Activated T-helper 2 cell treated with anti-CD3 and anti-CD28 coated beads, Interferon-gamma antibody, Interleukin-2, Interleukin-4, amounts not matched to agents 10 μg/mL and 5 μg/mL and 100 μg/mL, durations not matched to agents 14 hours and 24 hours and 36 hours (primary cell): ENCODE measurements around the gene KRTAP2-2. TPM values are rescaled to one million over a fixed set of nuclear protein-coding genes. Genes with fewer than 3 reads are reported as not detected.
"Not testable (repeated sequence)": the region's sequence is repeated elsewhere in the genome, so short reads cannot be mapped to it uniquely, and the experiment has no call there.

Source experiments
- DNase-seq: peaks from one replicate; pipeline ENCODE4 v3.0.0; 2021; ENCODE audit warnings: low spot score
- H3K27ac Mint-ChIP-seq: one replicate; pipeline ENCODE4 v1.8.0; 2021; ENCODE audit warnings: mixed read lengths
- H3K27me3 Mint-ChIP-seq: one replicate; pipeline ENCODE4 v1.8.0; 2021; ENCODE audit warnings: low read depth, mixed read lengths
- H3K36me3 Mint-ChIP-seq: one replicate; pipeline ENCODE4 v1.8.0; 2021; ENCODE audit warnings: low read depth, mixed read lengths
- H3K4me1 Mint-ChIP-seq: one replicate; pipeline ENCODE4 v1.8.0; 2021; ENCODE audit warnings: low read depth, mixed read lengths
- H3K4me3 Mint-ChIP-seq: one replicate; pipeline ENCODE4 v1.8.0; 2021; ENCODE audit warnings: low read depth, mild to moderate bottlenecking, moderate library complexity, mixed read lengths
- H3K9me3 Mint-ChIP-seq: one replicate; pipeline ENCODE4 v1.8.0; 2021; ENCODE audit warnings: mixed read lengths
- intact Hi-C: fragments of 100-400 bp; cut with micrococcal nuclease; formaldehyde crosslinking; loops from one replicate; pipeline ENCODE4 v1.15.1; 2023
- total RNA-seq: library from RNA; stranded (reverse); gene quantifications from 2 replicates; pipeline ENCODE4 v1.2.3, GENCODE V29; 2022

KRTAP2-2 gene, protein sequence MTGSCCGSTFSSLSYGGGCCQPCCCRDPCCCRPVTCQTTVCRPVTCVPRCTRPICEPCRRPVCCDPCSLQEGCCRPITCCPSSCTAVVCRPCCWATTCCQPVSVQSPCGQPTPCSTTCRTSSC
- not detected in 2 replicates for total RNA-seq

DNA sequence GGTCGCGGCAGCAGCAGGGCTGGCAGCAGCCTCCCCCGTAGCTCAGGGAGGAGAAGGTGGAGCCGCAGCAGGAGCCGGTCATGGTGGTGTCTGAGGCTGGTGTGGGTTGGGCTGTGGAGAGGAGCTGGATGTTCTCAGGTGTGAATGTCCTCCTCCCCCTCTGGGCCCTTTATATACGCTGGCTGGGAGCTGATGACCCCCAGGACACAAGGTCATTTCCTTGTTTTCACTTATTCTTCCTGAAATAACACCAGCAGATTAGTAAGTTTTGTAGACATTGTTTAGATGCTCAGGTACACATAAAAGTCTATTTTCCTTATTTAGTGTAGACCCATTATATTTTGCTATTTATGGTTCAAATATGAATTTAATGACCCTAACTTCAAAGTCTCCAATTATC is at the start of gene KRTAP2-2:
Gene KRTAP2-2, minus strand, starts transcription at position 101 of the 400 bp plus-strand sequence. Its CDS starts 19 bp downstream, at position 82.
- H3K9me3 Mint-ChIP-seq, DNase-seq, H3K27ac Mint-ChIP-seq, H3K36me3 Mint-ChIP-seq, H3K4me1 Mint-ChIP-seq, H3K4me3 Mint-ChIP-seq, intact Hi-C loops: not testable (repeated sequence)
- H3K27me3 Mint-ChIP-seq, result peaks cover 22% of the 10 kb centered on the region

DNA sequence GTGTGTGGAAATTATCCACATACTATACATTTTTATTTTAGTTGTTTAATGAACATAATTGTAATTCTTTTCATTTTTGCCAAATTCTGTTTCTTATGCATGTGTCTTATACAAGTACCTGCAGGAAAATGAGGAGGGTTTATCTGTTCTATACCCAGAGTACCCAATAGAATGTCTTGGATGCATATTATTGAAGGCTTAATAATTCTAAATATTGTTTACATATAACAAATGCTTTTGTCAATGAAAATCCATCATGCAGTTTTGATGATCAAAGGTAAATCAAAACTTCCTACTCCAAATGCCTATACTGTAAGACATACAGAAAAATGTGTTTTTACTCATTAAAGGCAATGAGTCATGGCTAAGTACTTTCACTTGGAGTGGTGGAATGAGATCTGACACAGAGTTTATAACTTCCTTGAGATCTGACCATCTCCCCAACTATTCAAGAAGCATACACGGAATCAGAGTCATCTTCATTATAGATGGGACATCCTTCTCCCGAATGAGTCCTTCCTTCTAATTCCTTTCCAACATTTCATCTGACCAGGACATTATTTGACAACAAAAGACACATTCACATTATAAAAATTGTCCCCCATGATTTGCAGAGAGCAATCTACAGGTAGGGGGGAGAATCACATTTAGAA is 49.5 kb upstream of the KRTAP2-2 start:
- H3K4me3 Mint-ChIP-seq, DNase-seq, H3K9me3 Mint-ChIP-seq, H3K4me1 Mint-ChIP-seq, H3K36me3 Mint-ChIP-seq, H3K27ac Mint-ChIP-seq, intact Hi-C loops: not testable (repeated sequence)
- H3K27me3 Mint-ChIP-seq, result peaks cover 13% of the 10 kb centered on the region

DNA sequence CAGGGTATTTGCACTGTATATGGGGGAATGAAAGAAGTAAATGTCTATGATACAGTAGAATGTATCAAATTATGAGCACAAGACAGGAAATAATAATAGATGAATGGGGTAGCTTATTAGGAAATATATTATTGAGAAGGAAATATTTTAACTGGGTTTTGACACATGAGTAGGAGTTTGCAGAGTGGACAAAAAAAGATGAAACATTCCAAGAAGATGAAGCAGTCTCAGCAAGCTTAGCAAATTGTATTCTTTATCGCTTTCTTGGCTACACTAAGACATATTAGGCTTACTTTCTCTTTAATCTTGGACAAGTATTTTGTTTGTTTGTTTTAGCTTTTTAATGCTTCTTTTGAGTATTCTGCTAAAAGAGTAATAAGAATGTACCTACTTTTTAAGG is 48.9 kb upstream of the KRTAP2-2 start:
- intact Hi-C loops, result no loop called here
- H3K27ac Mint-ChIP-seq, result no peak overlapping the region
- peaks cover 12% of the 10 kb centered on the region for H3K27me3 Mint-ChIP-seq
- no peak overlapping the region for H3K4me3 Mint-ChIP-seq
- no peaks in the 10 kb centered on the region for H3K36me3 Mint-ChIP-seq
- no peaks in the 10 kb centered on the region for H3K4me1 Mint-ChIP-seq
- H3K9me3 Mint-ChIP-seq, result no peaks in the 10 kb centered on the region
- no peak for DNase-seq

DNA sequence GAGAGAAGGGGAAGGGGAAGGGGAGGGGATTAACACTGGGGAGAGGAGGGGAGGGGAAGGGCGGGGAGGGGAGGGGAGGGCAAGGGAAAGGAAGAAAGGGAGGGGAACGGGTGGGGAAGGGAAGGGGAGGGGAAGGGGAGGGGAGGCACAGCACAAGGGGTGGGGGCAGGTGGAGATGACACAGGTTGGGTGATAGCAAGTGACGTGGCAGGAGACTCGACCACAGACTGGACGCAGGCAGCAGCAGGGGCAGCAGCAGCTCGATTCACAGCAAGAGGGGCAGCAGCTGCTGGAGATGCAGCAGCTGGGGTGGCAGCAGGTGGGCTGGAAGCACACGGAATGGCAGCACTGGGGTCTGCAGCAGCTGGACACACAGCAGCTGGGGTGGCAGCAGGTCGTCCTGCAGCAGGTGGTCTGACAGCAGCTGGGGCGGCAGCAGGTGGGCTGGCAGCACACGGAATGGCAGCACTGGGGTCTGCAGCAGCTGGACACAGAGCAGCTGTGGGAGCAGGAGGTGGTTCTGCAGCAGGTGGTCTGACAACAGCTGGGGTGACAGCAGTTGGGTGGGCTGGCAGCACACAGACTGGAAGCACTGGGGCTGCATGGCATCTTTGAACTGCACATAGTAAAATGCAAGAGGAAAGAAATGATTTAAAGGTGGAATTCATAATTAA is 46.7 kb upstream of the KRTAP2-2 start, which contains the start of gene KRTAP4-16:
Gene KRTAP4-16, minus strand, starts transcription at position 624 of the 674 bp plus-strand sequence. Its CDS starts 0 bp downstream, at position 624.
- peaks cover 10% of the 10 kb centered on the region for H3K27me3 Mint-ChIP-seq
- no peaks in the 10 kb centered on the region for H3K4me1 Mint-ChIP-seq
- H3K9me3 Mint-ChIP-seq, result no peaks in the 10 kb centered on the region
- no peak for DNase-seq
- no peaks in the 10 kb centered on the region for H3K36me3 Mint-ChIP-seq
- intact Hi-C loops, result no loop called here
- no peak within 1 kb of the TSS for H3K27ac Mint-ChIP-seq
- no peak within 1 kb of the TSS for H3K4me3 Mint-ChIP-seq

DNA sequence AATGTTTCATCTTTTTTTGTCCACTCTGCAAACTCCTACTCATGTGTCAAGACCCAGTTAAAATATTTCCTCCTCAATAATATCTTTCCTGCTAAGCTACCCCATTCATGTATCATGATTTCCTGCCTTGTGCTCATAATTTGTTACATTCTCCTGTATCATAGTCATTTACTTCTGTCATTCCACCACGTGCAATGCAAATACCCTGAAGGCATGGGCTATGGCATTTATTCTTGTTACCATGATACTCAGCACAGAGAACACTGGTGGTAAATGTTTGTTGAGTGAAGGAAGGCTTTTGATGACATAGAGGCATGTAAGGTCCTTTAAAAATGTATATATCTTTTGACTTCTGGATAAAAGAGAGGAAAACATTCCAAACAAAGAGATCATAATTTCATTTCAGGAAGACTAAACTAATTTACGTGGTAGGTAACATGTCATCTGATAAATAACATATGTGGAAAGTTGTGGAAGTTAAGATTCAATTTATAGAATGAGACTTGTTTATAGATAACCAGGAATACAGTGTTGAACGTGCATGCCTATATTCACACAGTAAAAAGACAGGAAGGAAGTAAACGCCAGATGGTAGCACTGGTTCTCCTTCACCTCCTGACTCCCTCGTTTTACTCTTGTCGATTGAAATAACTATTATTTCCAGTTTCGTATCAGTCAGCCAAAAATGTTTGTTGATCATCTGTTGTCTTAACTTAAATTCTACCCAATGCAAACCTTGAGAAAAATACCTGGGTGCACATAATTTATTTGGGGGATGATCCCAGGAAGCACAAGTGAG is 44.9 kb upstream of the KRTAP2-2 start:
- H3K36me3 Mint-ChIP-seq, H3K27me3 Mint-ChIP-seq, H3K27ac Mint-ChIP-seq, H3K4me1 Mint-ChIP-seq, H3K4me3 Mint-ChIP-seq, DNase-seq, H3K9me3 Mint-ChIP-seq, intact Hi-C loops: not testable (repeated sequence)

DNA sequence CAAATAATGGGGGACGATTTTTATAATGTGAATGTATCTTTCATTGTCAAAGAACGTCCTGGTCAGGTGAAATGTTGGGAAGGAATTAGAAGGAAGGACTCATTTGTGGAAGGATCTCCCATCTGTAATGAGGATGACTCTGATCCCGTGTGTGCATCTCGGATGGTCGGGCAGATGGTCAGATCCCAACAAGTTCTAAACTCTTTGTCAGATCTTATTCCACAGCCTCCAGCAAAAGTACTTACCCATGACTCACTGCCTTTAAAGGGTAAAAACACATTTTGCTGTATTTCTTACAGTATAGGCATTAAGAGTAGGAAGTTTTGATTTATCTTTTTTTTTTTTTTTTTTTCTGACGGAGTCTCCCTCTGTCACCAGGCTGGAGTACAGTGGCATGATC is 43.5 kb upstream of the KRTAP2-2 start:
- Mint-ChIP-seq H3K9me3 (no peaks in the 10 kb centered on the region), H3K27ac (no peak overlapping the region), H3K4me3 (no peak overlapping the region), H3K36me3 (no peaks in the 10 kb centered on the region), H3K27me3 (peaks cover 6% of the 10 kb centered on the region), H3K4me1 (no peaks in the 10 kb centered on the region)
- DNase-seq, result no peak
- intact Hi-C loops, result no loop called here

DNA sequence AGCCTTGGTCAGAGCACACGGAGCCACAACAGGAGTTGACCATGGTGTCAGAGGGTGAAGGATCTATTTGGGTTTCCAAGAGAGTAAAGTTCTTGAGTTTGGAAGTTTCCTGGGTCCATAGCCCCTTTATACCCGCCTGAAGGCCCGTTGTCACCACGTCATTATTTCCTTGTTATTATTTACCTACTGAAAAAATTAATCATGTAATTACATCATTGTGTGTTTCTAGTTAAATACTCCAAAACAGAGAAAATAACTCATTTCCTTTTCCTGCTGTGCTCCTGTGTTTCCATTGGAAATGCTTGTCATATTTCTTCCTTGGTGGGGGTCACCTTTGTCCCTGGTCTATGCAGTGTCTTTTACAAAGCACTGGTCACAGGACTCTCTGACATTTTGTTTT is 43.0 kb upstream of the KRTAP2-2 start, which contains the start of gene KRTAP4-8:
Gene KRTAP4-8, minus strand, starts transcription at position 101 of the 400 bp plus-strand sequence. Its CDS starts 58 bp downstream, at position 43.
- H3K27me3 Mint-ChIP-seq, result peaks cover 6% of the 10 kb centered on the region
- peaks cover 2% of the 10 kb centered on the region for H3K9me3 Mint-ChIP-seq
- H3K4me3 Mint-ChIP-seq, result no peak within 1 kb of the TSS
- H3K4me1 Mint-ChIP-seq, result no peaks in the 10 kb centered on the region
- DNase-seq, result no peak
- H3K36me3 Mint-ChIP-seq, result no peaks in the 10 kb centered on the region
- intact Hi-C loops, result no loop called here
- no peak within 1 kb of the TSS for H3K27ac Mint-ChIP-seq

DNA sequence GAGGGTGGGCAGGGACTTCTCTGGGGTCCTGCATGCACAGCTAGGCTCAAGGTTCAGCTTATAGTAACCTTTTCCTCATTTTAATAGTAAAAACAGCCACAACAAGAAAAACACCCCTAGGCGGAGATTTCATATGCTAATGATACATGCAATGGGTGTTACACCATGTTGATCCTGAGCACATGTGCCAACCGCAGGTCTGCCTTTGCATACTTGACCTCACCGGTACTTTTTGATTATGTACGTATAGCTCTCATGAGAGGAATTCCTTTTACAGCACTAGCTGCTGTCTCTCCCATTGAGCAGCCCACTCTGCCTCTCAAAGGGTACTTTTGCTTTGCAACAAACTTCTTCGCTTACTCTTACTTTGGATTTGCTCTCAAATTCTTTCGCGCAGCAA is 41.0 kb upstream of the KRTAP2-2 start:
- Mint-ChIP-seq H3K9me3 (peaks cover 4% of the 10 kb centered on the region), H3K4me3 (no peak overlapping the region)

DNA sequence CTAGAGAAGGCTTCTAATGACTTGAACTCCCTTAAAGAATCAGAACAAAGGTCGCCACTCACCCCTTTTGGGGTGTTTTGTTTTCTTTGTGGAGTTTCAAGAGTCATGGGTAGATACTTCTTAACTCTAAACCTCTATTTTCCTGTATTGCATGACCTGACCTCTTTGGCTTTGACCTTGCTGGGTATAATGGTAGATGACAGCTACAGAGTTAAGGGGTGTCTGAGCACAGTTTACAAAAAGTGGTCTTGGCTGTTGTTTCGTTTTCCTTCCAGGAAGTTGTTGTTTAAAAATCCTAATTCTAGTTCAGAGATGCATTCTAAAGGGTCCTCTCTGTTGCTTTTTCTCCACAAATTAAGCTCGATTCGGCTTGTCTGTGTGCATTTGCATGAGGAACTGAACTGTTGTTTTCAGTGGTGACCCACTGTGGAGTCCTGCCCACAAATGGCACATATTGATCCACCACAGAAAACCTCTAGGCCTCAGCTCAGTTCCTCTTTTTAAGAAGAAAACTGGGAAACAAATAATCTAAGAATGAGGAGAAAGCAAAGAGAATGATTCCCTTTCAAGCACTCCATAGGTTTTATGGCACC is 33.8 kb upstream of the KRTAP2-2 start:
- H3K9me3 Mint-ChIP-seq, H3K27ac Mint-ChIP-seq: not testable (repeated sequence)

More for the DNA sequence above, 41.0 kb upstream of the KRTAP2-2 start:
- Mint-ChIP-seq H3K4me1 (no peaks in the 10 kb centered on the region), H3K36me3 (no peaks in the 10 kb centered on the region), H3K27me3 (peaks cover 6% of the 10 kb centered on the region), H3K27ac (no peak overlapping the region)
- intact Hi-C loops, result no loop called here
- no peak for DNase-seq

DNA sequence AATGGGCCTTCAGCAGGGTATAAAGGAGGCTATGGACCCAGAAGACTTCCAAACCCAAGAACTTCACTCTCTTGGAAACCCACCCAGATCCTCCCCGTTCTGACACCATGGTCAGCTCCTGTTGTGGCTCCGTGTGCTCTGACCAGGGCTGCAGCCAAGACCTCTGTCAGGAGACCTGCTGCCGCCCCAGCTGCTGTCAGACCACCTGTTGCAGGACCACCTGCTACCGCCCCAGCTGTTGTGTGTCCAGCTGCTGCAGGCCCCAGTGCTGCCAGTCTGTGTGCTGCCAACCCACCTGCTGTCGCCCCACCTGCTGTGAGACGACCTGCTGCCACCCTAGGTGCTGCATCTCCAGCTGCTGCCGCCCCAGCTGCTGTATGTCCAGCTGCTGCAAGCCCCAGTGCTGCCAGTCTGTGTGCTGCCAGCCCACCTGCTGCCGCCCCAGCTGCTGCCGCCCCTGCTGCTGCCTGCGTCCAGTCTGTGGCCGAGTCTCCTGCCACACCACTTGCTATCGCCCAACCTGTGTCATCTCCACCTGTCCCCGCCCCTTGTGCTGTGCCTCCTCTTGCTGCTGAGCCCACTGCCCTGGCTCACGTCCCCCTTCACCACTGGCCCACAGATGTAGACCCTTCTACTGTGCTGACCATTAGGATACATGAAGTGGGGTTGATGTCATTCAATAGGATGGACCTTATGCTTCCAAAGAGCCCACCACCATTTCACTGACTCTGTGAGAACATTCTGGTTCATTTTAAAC is 29.2 kb upstream of the KRTAP2-2 start, which contains the start of gene KRTAP4-7:
Gene KRTAP4-7, plus strand, starts transcription at position 51 of the 757 bp plus-strand sequence. Its CDS starts 57 bp downstream, at position 108.
- DNase-seq, H3K4me1 Mint-ChIP-seq, H3K27me3 Mint-ChIP-seq, H3K27ac Mint-ChIP-seq, H3K36me3 Mint-ChIP-seq, intact Hi-C loops, H3K4me3 Mint-ChIP-seq, H3K9me3 Mint-ChIP-seq: not testable (repeated sequence)

More for the DNA sequence above, 33.8 kb upstream of the KRTAP2-2 start:
- DNase-seq, H3K4me1 Mint-ChIP-seq, H3K27me3 Mint-ChIP-seq, H3K4me3 Mint-ChIP-seq, intact Hi-C loops, H3K36me3 Mint-ChIP-seq: not testable (repeated sequence)

DNA sequence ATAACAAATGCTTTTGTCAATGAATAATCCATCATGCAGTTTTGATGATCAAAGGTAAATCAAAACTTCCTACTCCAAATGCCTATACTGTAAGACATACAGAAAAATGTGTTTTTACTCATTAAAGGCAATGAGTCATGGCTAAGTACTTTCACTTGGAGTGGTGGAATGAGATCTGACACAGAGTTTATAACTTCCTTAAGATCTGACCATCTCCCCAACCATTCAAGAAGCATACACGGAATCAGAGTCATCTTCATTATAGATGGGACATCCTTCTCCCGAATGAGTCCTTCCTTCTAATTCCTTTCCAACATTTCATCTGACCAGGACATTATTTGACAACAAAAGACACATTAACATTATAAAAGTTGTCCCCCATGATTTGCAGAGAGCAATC is 28.4 kb upstream of the KRTAP2-2 start:
- H3K4me1 Mint-ChIP-seq, H3K27ac Mint-ChIP-seq, H3K36me3 Mint-ChIP-seq, DNase-seq, H3K4me3 Mint-ChIP-seq, H3K9me3 Mint-ChIP-seq, intact Hi-C loops, H3K27me3 Mint-ChIP-seq: not testable (repeated sequence)

DNA sequence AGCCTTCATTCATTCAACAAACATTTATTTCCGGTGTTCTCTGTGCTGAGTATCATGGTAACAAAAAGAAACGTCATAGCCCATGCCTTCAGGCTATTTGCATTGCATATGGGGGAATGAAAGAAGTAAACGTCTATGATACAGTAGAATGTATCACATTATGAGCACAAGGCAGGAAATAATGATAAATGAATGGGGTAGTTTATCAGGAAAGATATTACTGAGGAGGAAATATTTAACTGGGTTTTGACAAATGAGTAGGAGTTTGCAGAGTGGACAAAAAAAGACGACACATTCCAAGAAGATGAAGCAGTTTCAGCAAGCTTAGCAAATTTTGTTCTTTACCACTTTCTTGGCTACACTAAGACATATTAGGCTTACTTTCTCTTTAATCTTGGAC is 27.6 kb upstream of the KRTAP2-2 start:
- H3K27me3 Mint-ChIP-seq, result peaks cover 8% of the 10 kb centered on the region
- H3K9me3 Mint-ChIP-seq, result no peaks in the 10 kb centered on the region
- no peak overlapping the region for H3K27ac Mint-ChIP-seq
- intact Hi-C loops, result no loop called here
- DNase-seq, result no peak
- H3K36me3 Mint-ChIP-seq, result no peaks in the 10 kb centered on the region
- H3K4me3 Mint-ChIP-seq, result no peak overlapping the region
- no peaks in the 10 kb centered on the region for H3K4me1 Mint-ChIP-seq
